Measurements from ENCODE around the gene SFMBT2.
"Not testable (repeated sequence)": the region's sequence is repeated elsewhere in the genome, so short reads cannot be mapped to it uniquely, and the experiment has no call there.

SFMBT2 gene

GRCh38 chr10:7184660-7185366 lies 226.0 kb downstream of the SFMBT2 start:
- no peak for DNase-seq (ENCODE audit: low read depth in 2 of 2)

DNA sequence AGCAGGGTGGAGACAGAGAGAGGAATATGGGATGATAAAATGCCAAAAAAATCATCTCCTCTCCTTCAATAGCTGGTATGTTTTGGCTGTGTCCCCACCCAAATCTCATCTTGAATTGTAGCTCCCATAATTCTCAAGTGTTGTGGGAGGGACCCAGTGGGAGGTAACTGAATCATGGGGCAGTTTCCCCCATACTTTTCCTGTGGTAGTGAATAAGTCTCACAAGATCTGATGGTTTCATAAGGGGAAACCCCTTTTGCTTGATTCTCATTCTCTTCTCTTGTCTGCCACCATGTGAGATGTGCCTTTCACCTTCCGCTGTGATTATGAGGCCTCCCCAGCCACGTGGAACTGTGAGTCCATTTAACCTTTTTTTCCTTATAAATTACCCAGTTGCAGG lies 226.7 kb downstream of the SFMBT2 start:
- not testable (repeated sequence) for DNase-seq (ENCODE audit: low read depth in 2 of 2)

GRCh38 chr10:7182327-7182726 lies 228.5 kb downstream of the SFMBT2 start:
- not testable (repeated sequence) for DNase-seq (ENCODE audit: low read depth in 2 of 2)

- DNase-seq (ENCODE audit: low read depth in 2 of 2) = no peak
Observed at GRCh38 chr10:7181420-7181819, 229.4 kb downstream of the SFMBT2 start.

GRCh38 chr10:7179536-7179935 lies 231.3 kb downstream of the SFMBT2 start:
- DNase-seq (ENCODE audit: low read depth in 2 of 2) = no peak

GRCh38 chr10:7173948-7174347 lies 236.9 kb downstream of the SFMBT2 start:
- no peak for DNase-seq (ENCODE audit: low read depth in 2 of 2)

DNA sequence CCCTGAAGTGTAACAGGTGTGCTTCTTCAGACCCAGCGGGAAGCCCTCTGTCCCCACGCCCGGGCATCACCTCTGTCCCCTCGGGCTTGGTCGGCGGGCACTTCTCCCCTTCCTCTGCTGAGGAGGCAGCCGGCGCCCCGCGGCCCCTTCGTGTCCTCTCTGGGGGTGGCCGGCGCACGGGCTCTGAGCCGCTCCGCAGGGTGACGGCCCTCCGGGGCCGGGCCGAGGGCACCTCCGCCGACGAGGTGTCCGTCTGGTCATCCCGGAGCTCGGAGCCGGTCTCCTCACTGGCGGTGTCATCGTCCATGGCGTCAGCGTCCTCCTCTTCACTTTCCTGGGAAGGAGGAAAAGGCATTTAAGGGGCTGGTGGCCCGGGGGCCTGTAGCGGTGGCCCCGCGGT lies 239.0 kb downstream of the SFMBT2 start:
- DNase-seq (ENCODE audit: low read depth in 2 of 2) = no peak

GRCh38 chr10:7170626-7171322 lies 240.1 kb downstream of the SFMBT2 start:
- DNase-seq (ENCODE audit: low read depth in 2 of 2) = no peak

- DNase-seq (ENCODE audit: low read depth in 2 of 2) = no peak
Observed at GRCh38 chr10:7168414-7168813, 242.4 kb downstream of the SFMBT2 start.

DNA sequence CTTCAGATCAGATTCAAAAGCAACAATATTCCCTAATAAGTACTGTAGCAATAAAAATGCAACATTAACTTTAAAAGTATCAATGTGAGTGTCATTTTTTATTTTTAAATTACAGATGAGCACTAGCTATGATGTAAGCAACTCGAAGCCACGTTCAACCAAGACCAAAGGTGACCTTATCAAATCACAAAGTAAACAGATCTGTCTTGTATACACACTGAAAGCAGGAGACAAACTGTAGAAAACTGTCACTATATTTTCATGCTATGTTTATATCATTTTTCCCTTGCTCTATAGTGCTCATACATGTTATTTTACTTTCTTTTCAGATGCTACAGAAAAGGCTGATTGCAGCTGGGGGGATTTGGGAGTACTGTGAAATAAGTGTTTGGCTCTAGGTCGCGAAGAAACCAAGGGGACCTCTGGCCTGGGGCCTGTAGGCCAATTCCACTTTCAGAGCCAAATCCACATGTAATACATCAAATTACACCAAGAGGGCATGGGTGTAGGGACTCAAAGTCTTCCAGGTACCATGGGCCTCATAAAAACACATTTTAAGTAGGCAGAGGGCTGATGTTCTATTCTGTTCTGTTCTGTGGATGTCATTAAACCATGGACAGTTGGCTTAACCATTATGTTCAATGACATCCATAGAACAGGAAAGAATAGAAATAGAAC lies 245.2 kb downstream of the SFMBT2 start:
- no peak for DNase-seq (ENCODE audit: low read depth in 2 of 2)

GRCh38 chr10:7164955-7165354 lies 245.9 kb downstream of the SFMBT2 start:
- DNase-seq (ENCODE audit: low read depth in 2 of 2) = no peak

GRCh38 chr10:7162331-7162730 lies 248.5 kb downstream of the SFMBT2 start:
- DNase-seq (ENCODE audit: low read depth in 2 of 2) = no peak

DNA sequence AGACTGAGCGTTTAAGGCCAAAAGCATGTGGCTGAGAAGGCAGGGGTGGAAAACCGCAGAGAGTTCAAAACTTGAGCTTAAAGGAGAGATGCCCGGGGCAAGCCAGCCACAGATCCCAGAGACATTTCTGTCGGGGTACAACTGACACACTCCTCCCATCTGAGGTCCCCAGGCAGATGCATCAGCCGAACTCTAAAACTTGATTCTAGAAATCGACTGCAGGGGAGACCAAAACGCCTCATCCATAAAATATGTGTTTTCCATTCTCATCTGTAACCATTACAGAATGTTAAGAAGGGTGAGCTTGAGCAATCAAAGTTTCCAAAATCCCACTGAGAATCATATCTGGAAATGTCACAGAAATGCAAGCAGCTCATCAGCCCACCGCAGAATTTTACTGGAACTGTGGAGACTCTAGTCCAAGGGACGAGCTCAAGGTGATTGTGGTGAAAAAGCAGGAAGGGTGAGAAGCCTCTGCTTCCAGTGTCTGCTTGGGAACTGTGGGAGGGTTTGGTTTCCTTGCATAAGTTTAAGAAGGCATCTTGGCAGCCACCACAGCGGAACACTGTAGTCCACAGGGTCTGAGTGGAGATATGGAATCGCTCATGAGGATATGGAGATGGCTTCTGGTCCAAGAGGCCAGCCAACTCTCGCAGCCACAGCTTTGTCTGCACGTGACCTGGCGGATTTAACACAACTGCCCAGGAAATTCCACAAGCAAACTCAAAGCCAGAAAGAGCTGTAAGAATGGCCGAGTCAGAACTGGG lies 249.2 kb downstream of the SFMBT2 start:
- no peak for DNase-seq (ENCODE audit: low read depth in 2 of 2)

DNA sequence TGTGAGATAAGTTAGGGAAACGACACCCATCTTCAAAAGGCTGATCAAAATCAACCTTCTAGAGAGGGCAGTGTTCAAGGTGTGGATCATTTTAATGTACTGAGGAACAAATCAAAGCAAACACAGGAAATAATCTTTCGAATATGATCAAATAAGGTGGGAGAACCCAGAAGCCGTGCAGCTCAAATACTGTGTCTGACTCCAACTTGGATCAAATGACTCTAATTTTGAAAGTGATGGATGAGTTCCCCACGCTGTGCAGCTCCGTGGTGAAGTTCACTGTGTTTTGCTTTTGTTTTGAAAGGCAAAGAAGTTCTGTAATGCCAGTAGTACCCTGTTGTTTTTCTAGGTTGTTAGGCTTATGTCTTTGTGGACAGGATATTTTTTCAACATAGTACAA lies 250.9 kb downstream of the SFMBT2 start:
- DNase-seq (ENCODE audit: low read depth in 2 of 2) = no peak

GRCh38 chr10:7159517-7159916 lies 251.3 kb downstream of the SFMBT2 start:
- DNase-seq (ENCODE audit: low read depth in 2 of 2) = no peak

- no peak for DNase-seq (ENCODE audit: low read depth in 2 of 2)
Observed at GRCh38 chr10:7157091-7157490, 253.7 kb downstream of the SFMBT2 start.

GRCh38 chr10:7153750-7154149 lies 257.1 kb downstream of the SFMBT2 start:
- DNase-seq (ENCODE audit: low read depth in 2 of 2) = no peak

GRCh38 chr10:7152982-7153381 lies 257.9 kb downstream of the SFMBT2 start:
- DNase-seq (ENCODE audit: low read depth in 2 of 2) = no peak

- DNase-seq (ENCODE audit: low read depth in 2 of 2) = no peak
Observed at GRCh38 chr10:7152341-7152740, 258.5 kb downstream of the SFMBT2 start.

DNA sequence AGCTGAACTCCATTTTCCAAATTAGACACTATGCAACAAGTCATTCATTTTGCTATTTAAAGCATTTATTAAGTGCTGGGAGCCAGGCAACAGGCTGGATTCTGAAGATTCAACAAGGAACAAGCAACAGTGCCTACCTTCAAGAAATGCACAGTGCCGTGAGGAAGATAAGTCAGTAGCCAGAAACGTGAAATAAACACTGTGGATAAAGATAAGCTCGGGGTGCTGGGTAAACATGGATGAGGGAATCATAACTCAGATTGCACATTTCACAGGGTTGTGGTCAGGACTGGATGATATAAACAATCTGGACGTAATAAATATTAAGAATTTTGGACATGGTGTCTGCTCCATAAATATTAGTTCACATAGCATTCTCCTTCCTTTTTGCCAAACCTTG lies 259.3 kb downstream of the SFMBT2 start:
- DNase-seq (ENCODE audit: low read depth in 2 of 2) = no peak

- no peak for DNase-seq (ENCODE audit: low read depth in 2 of 2)
Observed at GRCh38 chr10:7150349-7150748, 260.5 kb downstream of the SFMBT2 start.

DNA sequence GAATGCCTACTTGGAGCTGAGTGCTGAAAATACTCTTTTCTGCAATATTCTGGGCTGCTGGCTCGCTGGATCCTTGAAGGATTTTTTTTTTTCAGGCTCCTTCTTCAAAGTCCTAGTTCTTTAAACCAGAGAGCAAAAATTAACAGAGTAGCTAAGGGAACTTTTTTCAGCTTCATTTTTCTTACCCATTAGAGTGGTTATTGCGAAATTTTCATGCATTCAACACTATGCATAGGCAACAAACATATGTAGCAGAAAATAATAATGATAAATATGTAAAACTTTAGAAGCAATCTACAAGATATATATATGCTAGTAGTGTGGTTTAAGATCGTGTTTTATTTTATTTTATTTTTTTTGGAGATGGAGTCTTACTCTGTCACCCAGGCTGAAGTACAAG lies 264.6 kb downstream of the SFMBT2 start:
- no peak for DNase-seq (ENCODE audit: low read depth in 2 of 2)
